SU-DHL-6 (cell line): ENCODE results near the gene LRP4.

ENCODE experiments used
- H2AFZ ChIP-seq: fragments of 200-600 bp; sonication (generic); 2 replicates; pipeline ENCODE4 v1.6.1; 2014; ENCODE audit warnings: low read depth, mild to moderate bottlenecking, moderate library complexity, mixed read lengths, antibody characterized with exemption, low read length; ENCODE audit not compliant: severe bottlenecking
- H3F3A ChIP-seq: fragments of 200-600 bp; shearing (Covaris generic); 2 replicates; pipeline ENCODE4 v1.6.0; 2016; ENCODE audit warnings: antibody characterized with exemption, mild to moderate bottlenecking; ENCODE audit not compliant: insufficient read depth
- H3K27ac ChIP-seq: fragments of 200-600 bp; sonication (generic); 2 replicates; pipeline ENCODE4 v1.5.1; 2016; ENCODE audit warnings: low read depth, mild to moderate bottlenecking, low read length, moderate library complexity, mixed read lengths
- H3K27me3 ChIP-seq: fragments of 200-600 bp; sonication (generic), shearing (Covaris generic); 2 replicates; pipeline ENCODE4 v1.6.0; 2014; ENCODE audit warnings: mild to moderate bottlenecking, low read length
- H3K36me3 ChIP-seq: fragments of 200-600 bp; sonication (generic); 2 replicates; pipeline ENCODE4 v1.6.1; 2014; ENCODE audit warnings: mild to moderate bottlenecking, low read length, mixed read lengths
- H3K4me2 ChIP-seq: fragments of 300-600, 200-600 bp; shearing (Covaris generic), sonication (generic); 2 replicates; pipeline ENCODE4 v1.6.0; 2014; ENCODE audit warnings: low read length, low read depth, mild to moderate bottlenecking; ENCODE audit not compliant: poor library complexity, severe bottlenecking
- H3K4me3 ChIP-seq: fragments of 200-600 bp; sonication (generic); 2 replicates; pipeline ENCODE4 v1.5.1; 2014; ENCODE audit warnings: antibody characterized with exemption, low read length, mild to moderate bottlenecking, mixed read lengths; ENCODE audit not compliant: insufficient read depth, poor library complexity, severe bottlenecking
- H3K79me2 ChIP-seq: fragments of 200-600 bp; sonication (generic); 2 replicates; pipeline ENCODE4 v1.6.1; 2014; ENCODE audit warnings: mild to moderate bottlenecking, low read length, moderate library complexity; ENCODE audit not compliant: insufficient read depth
- H3K9ac ChIP-seq: fragments of 200-600 bp; sonication (generic); 2 replicates; pipeline ENCODE4 v1.7.0; 2014; ENCODE audit warnings: mild to moderate bottlenecking, low read length
- H3K9me2 ChIP-seq: fragments of 200-600 bp; sonication (generic); replicated peaks from 2 replicates; pipeline ENCODE4 v1.6.1; 2014; ENCODE audit warnings: low read length; ENCODE audit not compliant: insufficient read depth
- H3K9me3 ChIP-seq: fragments of 200-600 bp; sonication (generic); 2 replicates; pipeline ENCODE4 v1.6.1; 2014; ENCODE audit warnings: low read length, mixed read lengths; ENCODE audit not compliant: insufficient read depth
- H4K20me1 ChIP-seq: fragments of 200-600 bp; sonication (generic); 2 replicates; pipeline ENCODE4 v1.6.1; 2014; ENCODE audit warnings: low read depth, mild to moderate bottlenecking, antibody characterized with exemption, low read length, moderate library complexity, mixed read lengths
- CTCF ChIP-seq: fragments of 200-600 bp; sonication (generic); IDR thresholded peaks from one replicate; pipeline ENCODE4 v1.5.1; 2017; ENCODE audit warnings: antibody characterized with exemption, mild to moderate bottlenecking, low read length, moderate library complexity; ENCODE audit not compliant: insufficient read depth, poor library complexity, severe bottlenecking
- EZH2phosphoT487 ChIP-seq: fragments of 200-600 bp; sonication (generic), shearing (Covaris generic); conservative IDR thresholded peaks from 2 replicates; pipeline ENCODE4 v1.6.1; 2018; ENCODE audit warnings: mild to moderate bottlenecking, antibody characterized with exemption, low read length, moderate library complexity, mixed read lengths

Gene LRP4

GRCh38 chr11:46903846-46904245 lies 14.5 kb downstream of the LRP4 start:
- no peak overlapping the region for H3K4me3 ChIP-seq
- H3K79me2 ChIP-seq = no peaks in the 10 kb centered on the region
- H3K27me3 ChIP-seq = no peaks in the 10 kb centered on the region
- no peaks in the 10 kb centered on the region for H3K36me3 ChIP-seq
- H3F3A ChIP-seq = no peaks in the 10 kb centered on the region
- H3K27ac ChIP-seq = no peak overlapping the region
- no peak overlapping the region for H2AFZ ChIP-seq
- no peaks in the 10 kb centered on the region for H3K9me2 ChIP-seq
- no peak overlapping the region for H3K9ac ChIP-seq
- H4K20me1 ChIP-seq = no peaks in the 10 kb centered on the region
- TF ChIP-seq EZH2phosphoT487 (no peak), CTCF (no peak)
- no peaks in the 10 kb centered on the region for H3K9me3 ChIP-seq
- H3K4me2 ChIP-seq = no peak overlapping the region

- H3K9me3 ChIP-seq = no peaks in the 10 kb centered on the region
- H3K27ac ChIP-seq = no peak overlapping the region
- H3K79me2 ChIP-seq = no peaks in the 10 kb centered on the region
- H3K9me2 ChIP-seq = no peaks in the 10 kb centered on the region
- H3K27me3 ChIP-seq = no peaks in the 10 kb centered on the region
- no peak overlapping the region for H2AFZ ChIP-seq
- no peak overlapping the region for H3K4me2 ChIP-seq
- H3K36me3 ChIP-seq = no peaks in the 10 kb centered on the region
- H3K4me3 ChIP-seq = no peak overlapping the region
- no peaks in the 10 kb centered on the region for H3F3A ChIP-seq
- no peak overlapping the region for H3K9ac ChIP-seq
- TF ChIP-seq CTCF (no peak), EZH2phosphoT487 (no peak)
- H4K20me1 ChIP-seq = no peaks in the 10 kb centered on the region
These were observed 15.7 kb downstream of the LRP4 start for GRCh38 chr11:46902694-46903093.

GRCh38 chr11:46901156-46901555 lies 17.2 kb downstream of the LRP4 start:
- TF ChIP-seq EZH2phosphoT487 = no peak
- no peak for TF ChIP-seq CTCF
- Histone ChIP-seq H3K9me3 (no peaks in the 10 kb centered on the region), H3K79me2 (no peaks in the 10 kb centered on the region), H3K4me3 (no peak overlapping the region), H3K27ac (no peak overlapping the region), H3K4me2 (no peak overlapping the region), H3K36me3 (no peaks in the 10 kb centered on the region), H3K27me3 (no peaks in the 10 kb centered on the region), H3F3A (no peaks in the 10 kb centered on the region), H3K9me2 (no peaks in the 10 kb centered on the region), H4K20me1 (no peaks in the 10 kb centered on the region), H3K9ac (no peak overlapping the region), H2AFZ (no peak overlapping the region)
